ENCODE data around the gene KLF16.

DNA sequence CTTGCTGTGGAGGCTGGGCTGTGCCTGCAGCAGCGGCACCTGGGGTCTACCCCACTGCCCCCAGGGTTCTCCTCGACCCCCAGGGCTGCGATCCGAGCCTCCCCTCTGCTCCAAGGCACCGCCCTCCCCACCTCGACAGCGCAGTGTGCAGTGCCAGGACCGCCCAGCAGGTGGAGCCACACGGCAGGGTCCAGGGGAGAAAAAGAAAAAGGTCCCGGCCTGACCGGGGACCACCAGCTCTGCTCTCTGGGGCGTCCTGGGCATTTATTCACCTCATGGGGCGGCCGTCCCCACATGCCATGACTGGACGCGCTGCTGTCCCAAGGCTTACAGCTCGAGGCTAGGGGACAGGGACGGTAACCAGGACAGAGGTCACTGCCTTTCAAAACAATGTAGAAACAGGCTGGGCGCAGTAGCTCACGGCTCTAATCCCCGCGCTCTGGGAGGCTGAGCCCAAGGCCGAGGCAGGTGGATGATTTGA lies 25.7 kb downstream of the KLF16 start:
- no peak for TF ChIP-seq FOS (IDR thresholded peaks at IDR 0.05; ENCODE audit: borderline replicate concordance, extremely low read depth, insufficient read length)
- TF ChIP-seq MLLT1 (IDR thresholded peaks at IDR 0.05) = no peak
- no peak; the same call in 1 of the 2 replicates for TF ChIP-seq POLR2A (IDR thresholded peaks at IDR 0.05; ENCODE audit: low read depth, low read length)
- TF ChIP-seq, protein P1, sequence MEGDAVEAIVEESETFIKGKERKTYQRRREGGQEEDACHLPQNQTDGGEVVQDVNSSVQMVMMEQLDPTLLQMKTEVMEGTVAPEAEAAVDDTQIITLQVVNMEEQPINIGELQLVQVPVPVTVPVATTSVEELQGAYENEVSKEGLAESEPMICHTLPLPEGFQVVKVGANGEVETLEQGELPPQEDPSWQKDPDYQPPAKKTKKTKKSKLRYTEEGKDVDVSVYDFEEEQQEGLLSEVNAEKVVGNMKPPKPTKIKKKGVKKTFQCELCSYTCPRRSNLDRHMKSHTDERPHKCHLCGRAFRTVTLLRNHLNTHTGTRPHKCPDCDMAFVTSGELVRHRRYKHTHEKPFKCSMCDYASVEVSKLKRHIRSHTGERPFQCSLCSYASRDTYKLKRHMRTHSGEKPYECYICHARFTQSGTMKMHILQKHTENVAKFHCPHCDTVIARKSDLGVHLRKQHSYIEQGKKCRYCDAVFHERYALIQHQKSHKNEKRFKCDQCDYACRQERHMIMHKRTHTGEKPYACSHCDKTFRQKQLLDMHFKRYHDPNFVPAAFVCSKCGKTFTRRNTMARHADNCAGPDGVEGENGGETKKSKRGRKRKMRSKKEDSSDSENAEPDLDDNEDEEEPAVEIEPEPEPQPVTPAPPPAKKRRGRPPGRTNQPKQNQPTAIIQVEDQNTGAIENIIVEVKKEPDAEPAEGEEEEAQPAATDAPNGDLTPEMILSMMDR (IDR thresholded peaks at IDR 0.05 in 2 of 3, conservative IDR thresholded peaks at IDR 0.05 in 1 of 3; ENCODE audit: control insufficient read depth in 2 of 3, extremely low read depth in 1 of 3, insufficient read depth in 1 of 3, low read depth in 3 of 3, low read length in 3 of 3) = peak; percentile 82 to 98 (median 96)
- no peak for TF ChIP-seq SRF (IDR thresholded peaks at IDR 0.05; ENCODE audit: low read depth in 2 of 2, low read length in 2 of 2)
- TF ChIP-seq, protein P2, sequence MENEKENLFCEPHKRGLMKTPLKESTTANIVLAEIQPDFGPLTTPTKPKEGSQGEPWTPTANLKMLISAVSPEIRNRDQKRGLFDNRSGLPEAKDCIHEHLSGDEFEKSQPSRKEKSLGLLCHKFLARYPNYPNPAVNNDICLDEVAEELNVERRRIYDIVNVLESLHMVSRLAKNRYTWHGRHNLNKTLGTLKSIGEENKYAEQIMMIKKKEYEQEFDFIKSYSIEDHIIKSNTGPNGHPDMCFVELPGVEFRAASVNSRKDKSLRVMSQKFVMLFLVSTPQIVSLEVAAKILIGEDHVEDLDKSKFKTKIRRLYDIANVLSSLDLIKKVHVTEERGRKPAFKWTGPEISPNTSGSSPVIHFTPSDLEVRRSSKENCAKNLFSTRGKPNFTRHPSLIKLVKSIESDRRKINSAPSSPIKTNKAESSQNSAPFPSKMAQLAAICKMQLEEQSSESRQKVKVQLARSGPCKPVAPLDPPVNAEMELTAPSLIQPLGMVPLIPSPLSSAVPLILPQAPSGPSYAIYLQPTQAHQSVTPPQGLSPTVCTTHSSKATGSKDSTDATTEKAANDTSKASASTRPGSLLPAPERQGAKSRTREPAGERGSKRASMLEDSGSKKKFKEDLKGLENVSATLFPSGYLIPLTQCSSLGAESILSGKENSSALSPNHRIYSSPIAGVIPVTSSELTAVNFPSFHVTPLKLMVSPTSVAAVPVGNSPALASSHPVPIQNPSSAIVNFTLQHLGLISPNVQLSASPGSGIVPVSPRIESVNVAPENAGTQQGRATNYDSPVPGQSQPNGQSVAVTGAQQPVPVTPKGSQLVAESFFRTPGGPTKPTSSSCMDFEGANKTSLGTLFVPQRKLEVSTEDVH (IDR thresholded peaks at IDR 0.05; ENCODE audit: low read depth, partially characterized antibody) = no peak
- TF ChIP-seq, protein P3, sequence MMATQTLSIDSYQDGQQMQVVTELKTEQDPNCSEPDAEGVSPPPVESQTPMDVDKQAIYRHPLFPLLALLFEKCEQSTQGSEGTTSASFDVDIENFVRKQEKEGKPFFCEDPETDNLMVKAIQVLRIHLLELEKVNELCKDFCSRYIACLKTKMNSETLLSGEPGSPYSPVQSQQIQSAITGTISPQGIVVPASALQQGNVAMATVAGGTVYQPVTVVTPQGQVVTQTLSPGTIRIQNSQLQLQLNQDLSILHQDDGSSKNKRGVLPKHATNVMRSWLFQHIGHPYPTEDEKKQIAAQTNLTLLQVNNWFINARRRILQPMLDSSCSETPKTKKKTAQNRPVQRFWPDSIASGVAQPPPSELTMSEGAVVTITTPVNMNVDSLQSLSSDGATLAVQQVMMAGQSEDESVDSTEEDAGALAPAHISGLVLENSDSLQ (IDR thresholded peaks at IDR 0.05) = no peak
